ENCODE data around the gene UBE3A.

DNA sequence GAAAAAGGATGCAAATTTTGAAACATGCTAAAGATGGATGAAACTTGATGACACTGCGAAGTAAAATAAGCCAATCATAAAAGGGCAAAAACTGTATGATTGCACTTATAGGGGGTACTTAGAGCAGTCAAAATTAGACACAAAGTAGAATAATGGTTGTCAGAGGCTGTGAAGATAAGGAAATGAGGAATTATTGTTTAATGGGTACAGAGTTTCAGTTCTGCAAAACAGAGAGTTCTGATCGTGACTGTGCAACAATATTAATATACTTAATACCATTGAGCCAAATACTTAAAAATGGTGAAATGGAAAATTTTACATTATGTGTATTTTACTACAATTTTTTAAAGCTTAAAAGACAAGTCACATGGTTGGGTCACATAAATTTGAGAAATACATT lies 35.1 kb downstream of the UBE3A start:
- TF ChIP-seq, protein P1, sequence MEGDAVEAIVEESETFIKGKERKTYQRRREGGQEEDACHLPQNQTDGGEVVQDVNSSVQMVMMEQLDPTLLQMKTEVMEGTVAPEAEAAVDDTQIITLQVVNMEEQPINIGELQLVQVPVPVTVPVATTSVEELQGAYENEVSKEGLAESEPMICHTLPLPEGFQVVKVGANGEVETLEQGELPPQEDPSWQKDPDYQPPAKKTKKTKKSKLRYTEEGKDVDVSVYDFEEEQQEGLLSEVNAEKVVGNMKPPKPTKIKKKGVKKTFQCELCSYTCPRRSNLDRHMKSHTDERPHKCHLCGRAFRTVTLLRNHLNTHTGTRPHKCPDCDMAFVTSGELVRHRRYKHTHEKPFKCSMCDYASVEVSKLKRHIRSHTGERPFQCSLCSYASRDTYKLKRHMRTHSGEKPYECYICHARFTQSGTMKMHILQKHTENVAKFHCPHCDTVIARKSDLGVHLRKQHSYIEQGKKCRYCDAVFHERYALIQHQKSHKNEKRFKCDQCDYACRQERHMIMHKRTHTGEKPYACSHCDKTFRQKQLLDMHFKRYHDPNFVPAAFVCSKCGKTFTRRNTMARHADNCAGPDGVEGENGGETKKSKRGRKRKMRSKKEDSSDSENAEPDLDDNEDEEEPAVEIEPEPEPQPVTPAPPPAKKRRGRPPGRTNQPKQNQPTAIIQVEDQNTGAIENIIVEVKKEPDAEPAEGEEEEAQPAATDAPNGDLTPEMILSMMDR (IDR thresholded peaks at IDR 0.05), result no peak
- TF ChIP-seq POLR2A (IDR thresholded peaks at IDR 0.05), result no peak
